K562 (cell line): ENCODE data around the gene MYOT.

Experiments used
- E2F5 ChIP-seq: sonication (generic); formaldehyde crosslinking; IDR thresholded peaks from 2 replicates; pipeline ENCODE4 v1.8.0; 2022; ENCODE audit warnings: mild to moderate bottlenecking, missing genetic modification reagents
- FOS ChIP-seq: IDR thresholded peaks from 3 replicates; pipeline ENCODE4 v1.6.1; 2011; ENCODE audit not compliant: insufficient read length; ENCODE audit errors: extremely low read depth

- TF ChIP-seq FOS (no peak), E2F5 (CRISPR knock-in tag) (no peak)
These were observed 33.6 kb downstream of the MYOT start for GRCh38 chr5:137901011-137901817.
